Left renal cortex interstitium (tissue), 4 donors: ENCODE measurements around the gene C15orf61. TPM values are rescaled to one million over a fixed set of nuclear protein-coding genes. Genes with fewer than 3 reads are reported as not detected.

Source experiments
- DNase-seq, 4 donors: peaks; one replicate each; pipeline ENCODE4 v3.0.0-alpha.2; 2013; ENCODE audit warnings: low read depth in 4 of 4, low spot score in 2 of 4, missing footprints in 1 of 4
- polyA plus RNA-seq, 4 donors: library from polyadenylated mRNA; unstranded; fragments of 120-200 nt; gene quantifications; one replicate each; pipeline ENCODE4 v1.2.1, GENCODE V29; 2013; ENCODE audit not compliant: insufficient read length in 4 of 4

Gene C15orf61
- polyA plus RNA-seq, 4 donors: 6.6 to 8.4 (median 7.2) TPM

DNA sequence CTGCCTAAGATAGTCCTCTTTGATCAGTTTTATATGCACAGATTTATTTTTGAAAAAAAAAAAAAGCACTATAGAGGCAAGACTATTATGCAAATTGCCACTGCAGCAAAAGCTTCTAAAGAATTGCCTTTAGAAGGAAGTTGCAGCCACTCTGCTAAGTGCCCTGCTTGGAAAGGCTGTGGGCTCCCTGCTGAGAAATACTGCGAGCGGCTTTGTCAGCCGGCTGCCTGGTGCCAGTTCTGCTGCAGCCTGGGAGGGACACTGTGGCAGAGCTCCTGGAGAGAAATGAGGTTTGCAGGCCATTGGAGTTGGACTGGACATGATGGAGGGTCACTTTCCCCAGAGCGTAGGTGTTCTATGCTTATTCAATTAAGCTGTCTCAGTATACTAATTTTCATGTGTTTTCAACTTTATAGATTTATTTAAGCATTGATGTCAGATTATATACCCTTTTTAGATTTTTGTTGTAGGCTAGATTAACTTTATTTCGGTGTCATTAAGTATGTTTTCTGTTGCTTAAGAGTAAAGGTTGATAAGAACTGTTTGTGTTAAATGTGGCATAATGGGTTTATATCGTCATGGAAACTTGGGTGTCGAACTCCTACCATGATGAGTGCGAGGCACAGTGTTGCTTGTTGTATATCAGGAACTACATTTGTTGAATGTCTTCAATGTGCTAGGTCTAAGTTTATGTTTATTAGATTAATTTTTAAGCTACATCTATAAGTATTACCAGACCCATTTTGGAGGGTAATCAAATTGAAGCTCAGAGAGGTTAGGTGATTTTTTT, 28.1 kb downstream of the C15orf61 start:
- no peak for DNase-seq

DNA sequence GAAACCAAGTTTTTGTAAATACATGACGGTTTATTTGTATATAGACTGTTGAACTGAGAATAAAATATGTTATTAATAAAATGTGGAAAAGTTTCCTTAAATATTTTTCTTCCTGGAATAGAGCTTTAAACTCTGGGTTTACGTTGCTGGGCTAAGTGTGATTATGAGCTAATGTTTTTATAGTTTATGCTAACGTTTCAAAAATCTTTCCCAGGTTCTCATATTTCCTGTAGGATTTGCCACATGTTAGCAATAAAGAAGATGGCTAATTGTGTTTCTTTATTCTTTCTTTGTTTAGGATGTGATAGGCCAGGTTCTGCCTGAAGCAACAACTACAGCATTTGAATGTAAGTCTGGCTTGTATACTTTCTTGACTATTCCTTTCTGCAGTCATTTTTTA, 28.8 kb downstream of the C15orf61 start:
- no peak for DNase-seq

DNA sequence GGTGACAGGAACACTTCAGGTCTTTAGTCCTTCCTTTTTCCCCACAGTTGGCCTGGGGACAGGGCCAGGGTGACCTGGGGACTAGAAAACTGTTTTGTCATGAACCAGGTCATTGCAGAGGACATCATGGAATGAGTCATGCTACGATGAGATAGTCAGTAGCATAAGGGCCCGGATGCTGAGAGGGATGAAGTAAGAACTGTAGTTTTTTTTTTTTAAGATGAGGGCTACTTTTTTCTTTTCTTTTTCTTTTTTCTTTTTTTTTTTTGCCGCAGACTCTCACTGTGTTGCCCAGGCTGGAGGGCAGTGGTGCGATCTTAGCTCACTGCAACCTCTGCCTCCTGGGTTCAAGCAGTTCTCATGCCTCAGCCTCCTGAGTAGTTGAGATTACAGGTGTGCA, 29.6 kb downstream of the C15orf61 start:
- no peak for DNase-seq

DNA sequence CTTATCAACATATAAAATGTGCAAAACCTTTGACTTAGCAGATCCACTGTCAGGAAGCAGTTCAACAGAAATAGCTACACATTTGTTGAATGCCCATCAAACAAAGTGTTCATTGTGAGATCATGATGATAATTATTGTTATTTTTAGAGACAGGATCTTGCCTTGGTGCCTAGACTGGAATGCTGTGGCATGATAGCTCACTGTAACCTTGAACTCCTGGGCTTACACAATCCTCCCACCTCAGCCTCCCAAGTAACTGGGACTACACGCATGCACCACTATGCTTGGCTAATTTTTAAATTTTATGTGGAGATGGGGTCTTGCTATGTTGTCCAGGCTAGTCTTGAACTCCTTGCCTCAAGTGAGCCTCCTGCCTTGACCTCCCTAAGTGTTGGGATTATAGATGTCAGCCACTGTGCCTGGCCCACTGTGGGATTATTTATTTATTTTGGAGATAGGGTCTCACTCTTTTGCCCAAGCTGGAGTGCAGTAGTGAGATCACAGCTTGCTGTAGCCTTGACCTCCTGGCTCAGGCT, 30.3 kb downstream of the C15orf61 start:
- no peak for DNase-seq

DNA sequence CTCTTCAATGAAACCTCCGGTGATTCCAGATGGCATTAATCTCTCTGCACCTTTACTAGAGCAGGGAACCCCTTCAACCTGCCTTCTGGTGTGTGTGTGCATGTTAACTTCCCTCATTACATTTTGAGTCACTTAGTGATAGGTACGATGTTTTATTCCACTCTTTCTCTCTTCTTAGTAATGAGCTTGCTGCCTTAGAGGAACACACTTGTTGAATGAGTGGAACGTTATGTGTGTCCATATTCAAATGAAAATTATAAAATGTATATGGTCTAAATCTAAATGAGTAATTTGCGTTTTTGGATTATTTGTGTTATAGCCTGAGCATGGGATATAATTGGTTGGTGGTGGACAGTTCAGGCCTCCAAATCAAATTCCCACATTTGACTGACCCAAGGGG, 33.6 kb downstream of the C15orf61 start:
- DNase-seq: no peak

DNA sequence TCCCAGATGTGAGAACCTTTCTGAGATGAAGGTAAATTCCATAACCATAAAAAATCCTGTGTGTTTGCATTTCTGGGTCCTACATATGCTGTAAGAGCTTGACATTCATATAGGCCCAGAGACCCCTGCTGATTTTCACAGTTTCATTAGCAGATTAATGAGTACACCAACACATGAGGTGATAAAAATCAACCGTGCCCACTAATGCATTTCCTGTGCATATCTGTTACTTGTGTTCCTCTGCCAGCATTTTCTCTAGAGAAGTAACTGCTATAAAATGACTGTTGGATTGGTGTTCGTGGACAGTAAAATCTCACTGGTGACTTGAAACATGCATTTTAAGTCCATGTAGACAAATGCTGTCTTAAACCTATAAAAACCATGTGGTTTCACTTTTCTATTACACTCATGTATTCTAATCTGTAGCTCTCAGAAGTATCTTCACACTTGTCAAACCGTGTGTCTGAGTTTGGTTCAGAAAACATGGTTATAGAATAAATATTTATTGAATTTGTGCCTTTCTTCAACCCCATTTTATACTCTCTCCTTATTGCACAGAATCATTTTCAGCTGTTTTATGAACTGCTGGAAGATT, 36.1 kb downstream of the C15orf61 start:
- DNase-seq: no peak

DNA sequence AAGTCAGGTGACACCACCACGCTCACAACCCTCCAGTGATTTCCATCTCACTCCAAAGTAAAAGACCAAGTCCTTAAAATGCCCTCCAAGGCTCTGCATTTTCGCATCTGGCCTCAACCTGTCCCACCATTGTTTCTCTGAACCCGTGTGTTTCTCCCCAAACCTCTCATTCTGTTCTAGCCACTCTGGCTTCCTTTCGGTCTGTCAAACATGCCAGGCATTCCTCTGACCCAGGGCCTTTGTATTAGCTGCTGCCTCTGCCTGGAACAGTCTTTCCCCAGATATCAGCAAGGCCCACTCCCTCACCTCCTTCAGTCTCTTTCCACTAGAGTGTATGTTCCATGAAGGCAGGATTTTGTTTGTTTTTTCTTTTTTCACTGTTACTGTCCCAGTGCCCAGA, 37.6 kb downstream of the C15orf61 start:
- no peak for DNase-seq

DNA sequence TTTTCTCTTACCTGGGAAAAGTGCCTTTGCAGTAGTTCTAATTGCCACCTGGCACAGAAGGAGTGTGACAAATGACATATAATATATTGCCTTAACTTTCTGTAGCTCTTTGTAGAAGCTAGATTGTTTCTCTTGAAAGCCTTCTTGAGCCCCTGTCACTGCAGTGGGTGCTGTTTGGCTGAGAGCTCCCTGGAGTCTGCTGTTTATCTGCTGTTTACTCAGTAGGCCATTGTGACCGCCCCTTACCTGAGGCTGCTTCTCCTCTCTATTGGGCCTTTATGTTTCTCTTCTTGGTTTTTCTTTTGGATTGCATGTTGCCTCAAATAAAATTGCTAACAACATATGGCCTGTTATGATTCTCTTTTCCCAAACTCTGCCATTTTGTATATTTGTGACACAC, 38.2 kb downstream of the C15orf61 start:
- no peak for DNase-seq

DNA sequence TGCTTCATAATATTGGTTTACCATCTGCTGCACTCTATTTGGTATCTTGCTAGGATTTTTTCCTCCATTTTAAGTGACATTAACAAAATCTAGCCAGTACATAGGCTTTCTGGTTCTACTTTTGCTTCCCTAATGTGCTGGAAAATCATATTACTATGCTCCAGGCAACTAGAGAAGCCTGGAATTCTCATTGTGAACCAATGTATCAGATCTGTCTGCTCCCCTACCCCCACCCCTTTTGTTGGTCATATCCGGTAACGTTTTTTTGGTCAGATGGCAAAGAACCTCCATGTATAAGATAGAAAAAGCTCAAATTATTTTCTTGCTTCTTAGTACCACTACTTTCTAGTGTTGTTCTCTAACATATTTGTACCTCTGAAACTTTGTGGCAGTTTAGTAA, 38.6 kb downstream of the C15orf61 start:
- DNase-seq: no peak

DNA sequence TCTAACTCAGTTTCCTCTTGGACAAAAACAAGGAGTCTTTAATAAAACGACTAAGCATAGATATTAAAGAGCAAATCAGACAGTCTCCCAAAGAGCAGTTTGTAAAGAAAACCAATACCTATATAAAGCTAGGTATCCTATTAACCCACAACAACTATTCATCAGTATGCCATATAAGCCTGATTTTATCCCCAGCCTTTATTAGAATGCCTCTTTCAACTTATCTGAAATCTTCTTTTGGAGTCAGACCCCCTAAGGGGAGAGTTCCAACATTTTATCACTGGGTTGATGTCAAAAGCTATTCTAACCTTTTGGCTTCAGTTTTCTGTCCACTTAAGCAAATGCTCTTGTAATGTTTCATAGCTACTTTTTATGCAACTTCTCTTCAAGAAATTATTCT, 39.4 kb downstream of the C15orf61 start:
- DNase-seq: no peak

DNA sequence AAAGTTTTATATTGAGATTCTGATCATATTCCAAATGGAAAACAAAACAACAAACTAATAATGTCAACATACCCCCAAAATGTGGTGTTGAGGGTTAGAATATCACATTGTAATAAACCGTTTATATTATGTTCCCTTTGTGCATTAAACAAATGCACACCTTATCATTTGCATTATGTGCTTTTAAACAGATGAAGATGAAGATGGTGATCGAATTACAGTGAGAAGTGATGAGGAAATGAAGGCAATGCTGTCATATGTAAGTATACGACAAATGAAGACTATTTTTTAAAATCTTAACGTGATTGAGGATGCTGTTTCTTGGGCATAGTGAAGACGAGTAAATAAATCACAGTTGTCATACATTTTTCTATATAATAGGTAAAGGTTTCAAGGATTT, 42.2 kb downstream of the C15orf61 start:
- no peak for DNase-seq

DNA sequence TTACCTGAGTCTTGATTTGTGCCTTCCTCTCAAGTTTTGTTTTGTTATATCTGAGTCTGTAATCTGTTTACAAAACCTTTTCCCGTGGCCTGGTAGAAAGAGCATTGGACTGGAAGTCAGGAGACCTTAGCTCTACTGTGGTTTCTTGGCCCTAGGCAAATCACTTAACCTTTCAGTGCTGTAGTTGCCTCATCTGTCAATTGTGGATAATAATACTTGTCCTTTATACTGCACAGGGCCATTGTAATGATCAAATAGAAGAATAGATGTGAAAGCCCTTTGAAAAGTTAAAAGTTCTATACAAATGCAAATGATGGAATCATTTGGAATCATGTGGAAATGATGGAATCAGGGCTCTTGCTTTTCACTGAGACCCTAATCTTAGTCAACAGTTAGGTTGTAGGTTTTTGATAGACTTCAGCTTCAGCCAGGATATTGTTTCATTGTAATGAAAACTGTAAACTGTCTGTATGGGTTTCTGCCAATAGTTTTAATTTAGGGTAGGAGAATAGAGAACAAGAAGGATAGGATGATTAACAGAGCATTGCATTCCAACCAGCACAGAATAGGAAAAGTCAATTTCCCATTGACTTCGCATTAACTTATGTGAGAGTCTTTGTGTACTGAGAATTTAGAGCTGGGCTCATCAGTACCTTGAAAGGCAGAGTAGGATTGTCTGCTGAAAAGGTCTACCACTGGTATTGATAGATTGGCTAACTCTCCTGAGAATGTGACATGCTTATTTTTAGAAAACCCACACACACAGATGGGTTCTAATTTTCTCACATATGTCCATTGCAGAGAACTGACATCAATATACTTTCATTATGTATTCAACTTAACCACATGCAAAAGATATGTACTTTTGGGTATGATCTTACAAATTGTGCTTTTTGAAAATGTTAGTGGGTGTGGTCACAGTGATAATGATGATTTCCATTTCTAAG, 43.4 kb downstream of the C15orf61 start:
- DNase-seq: no peak

DNA sequence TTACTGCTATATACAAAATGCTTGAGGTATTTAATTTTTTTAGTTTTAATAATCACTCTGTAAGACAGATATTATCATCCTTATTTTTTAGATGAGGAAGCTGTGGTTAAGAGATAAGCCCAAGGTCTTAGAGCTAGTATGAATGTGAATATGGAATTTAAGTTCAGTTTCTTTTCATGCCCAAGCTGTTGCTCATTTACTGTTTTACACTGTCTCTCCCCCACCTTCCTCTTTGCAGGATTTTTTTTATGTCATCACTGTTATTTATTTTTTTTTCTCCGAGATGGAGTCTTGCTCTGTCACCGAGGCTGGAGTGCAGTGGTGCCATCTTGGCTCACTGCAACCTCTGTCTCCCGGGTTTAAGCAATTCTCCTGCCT, 44.0 kb downstream of the C15orf61 start:
- no peak for DNase-seq

DNA sequence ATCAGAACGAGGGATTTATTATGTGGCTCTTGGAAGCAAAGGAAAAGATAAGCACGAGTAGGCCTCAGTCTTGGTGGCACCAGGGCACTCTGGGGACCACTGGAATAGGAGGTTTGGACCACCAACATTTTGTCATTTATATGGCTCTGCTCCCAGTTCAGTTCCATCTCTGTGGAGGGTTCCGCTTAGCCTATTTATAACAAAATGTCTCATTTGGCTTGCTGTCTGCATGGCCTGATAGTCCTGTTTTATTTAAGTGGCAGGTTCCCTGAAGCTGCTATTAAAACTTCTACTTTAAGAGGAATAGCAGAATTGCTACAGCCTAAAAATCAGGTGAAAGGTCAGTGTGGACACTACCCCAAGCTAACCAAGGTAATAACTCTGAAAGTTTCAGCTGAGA, 48.7 kb downstream of the C15orf61 start:
- DNase-seq: no peak

DNA sequence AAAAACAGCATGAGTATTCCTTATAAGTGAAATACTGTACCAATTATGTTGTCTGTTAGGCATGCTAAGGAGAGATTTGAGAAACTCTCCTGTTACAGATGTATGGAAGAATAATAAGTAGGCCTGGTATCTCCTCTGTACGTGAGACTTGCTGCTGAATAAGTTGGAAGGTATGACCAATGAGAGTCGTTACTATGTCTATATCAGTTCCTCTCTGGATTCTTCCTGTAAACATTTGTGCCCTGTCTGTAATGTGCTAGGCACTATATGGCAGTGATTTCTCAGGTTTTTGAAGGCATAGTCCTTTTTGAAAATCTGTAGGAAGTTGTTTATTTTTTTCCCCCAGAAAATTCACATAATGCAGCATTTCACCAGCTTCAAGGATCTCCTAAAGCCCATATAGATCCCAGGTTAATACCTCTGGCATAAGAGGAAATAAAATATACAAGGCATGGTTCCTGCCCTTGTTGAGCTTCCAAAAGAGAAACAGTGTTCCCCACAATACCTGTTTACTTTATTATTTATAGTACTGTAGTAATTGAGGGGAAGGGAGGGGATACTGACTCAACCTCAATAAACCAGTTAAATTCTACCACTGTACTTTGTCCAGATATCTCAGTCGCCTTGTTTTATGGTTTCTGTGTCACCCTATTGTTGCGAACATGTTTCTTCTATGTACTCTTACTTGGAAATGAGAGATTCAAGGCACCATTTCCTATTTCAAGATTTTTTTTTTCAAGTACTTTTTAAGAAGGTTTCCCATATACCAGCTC, 50.1 kb downstream of the C15orf61 start:
- no peak for DNase-seq

DNA sequence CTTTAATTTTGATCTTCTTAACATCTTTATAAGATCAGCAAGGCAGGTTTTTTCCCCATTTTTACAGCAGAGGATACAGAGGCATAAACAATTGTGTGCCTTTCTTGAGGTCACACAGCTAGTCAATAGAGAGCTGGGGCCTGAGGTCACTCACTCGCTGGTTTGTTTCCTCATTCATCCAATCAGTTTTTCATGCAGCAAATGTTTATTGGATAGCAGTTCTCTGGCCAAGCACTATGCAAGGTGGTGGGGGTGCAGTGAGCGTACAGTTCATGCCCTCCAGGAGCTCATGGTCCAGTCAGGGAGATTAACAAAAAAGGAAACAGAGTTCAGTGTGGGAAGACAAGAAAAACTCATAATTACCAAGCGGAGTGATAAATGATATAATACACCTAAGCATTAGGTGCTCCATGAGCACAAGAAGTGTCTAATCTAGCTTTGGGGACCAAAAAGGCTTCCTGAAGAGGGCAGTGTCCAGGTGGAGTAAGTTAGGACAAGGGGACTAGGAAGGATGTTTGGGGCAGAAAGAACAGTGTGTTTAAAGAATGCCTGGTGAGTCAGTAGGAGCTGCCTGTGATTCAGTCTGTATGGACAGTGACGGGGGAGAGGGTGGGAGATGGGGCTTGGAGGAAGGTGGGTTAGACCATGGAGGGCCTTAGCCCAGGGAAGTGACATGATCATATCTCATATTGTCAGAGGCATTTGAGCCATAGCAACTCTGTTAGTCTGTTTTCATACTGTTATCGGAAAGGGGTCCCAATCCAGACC, 50.9 kb downstream of the C15orf61 start:
- DNase-seq: no peak

DNA sequence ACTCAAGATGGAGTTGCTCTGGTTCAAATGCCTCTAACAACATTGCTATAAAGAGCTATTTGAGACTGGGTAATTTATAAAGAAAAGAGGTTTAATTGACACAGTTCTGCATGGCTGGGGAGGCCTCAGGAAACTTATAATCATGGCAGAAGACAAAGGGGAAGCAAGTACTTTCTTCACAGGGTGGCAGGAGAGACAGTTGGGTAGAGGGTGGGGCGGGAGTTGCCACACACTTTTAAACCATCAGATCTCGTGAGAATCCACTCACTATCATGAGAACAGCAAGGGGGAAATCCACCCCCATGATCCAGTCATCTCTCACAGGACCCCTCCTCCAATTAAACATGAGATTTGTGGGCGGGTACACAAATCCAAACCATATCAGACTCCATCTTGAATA, 52.3 kb downstream of the C15orf61 start:
- DNase-seq: no peak

DNA sequence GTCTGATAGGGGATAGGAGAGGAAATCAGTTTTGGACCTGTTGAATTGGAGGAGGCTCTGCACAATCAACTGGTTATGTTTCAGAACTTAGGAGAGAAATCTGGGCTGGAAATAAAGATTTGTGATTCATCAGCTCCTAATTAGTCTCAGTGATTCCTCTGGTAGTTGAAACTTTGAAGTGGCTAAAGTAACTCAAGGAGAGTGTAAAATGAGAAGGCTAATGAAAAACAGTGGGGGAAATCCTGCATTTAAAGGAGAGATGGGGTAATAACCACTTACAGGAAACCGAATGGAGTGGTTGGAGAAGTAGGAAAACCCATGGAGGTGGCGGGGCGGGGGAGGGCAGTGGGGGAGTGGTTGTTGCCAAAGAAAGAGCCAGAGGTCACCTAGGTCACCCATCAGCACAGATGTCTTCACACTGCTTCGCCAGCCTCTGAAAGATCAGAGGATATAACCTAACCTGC, 54.1 kb downstream of the C15orf61 start:
- DNase-seq: no peak

DNA sequence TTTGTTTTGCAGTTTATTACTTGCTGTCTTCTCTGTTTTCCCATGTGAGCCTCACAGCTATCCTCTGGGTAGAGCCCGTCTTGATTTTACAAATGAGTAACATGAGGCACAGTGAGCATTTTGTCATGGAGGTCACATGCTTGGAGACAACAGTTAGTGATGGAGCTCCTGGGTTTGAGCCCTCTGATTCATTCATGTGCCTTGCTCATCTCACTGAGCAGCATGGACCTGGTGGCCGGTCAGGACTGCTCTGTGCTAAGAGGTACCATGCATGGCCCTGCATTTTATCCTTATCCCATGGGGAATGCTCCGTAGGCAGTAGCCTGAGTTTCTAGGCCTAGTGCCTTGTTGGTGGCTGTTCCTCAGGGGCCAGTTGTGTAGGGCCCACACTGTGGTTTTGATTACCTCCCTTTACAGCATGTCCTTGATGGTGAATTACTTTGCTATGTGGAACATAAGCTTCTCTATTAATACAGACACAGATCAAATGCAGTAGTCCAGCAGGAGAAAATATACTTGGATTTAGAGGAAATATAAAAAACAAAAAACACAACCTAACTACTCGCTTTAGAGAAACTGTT, 57.2 kb downstream of the C15orf61 start:
- no peak for DNase-seq
